WTC11 (cell line): Measurements from ENCODE around the gene SNHG17. TPM values are rescaled to one million over a fixed set of nuclear protein-coding genes. Genes with fewer than 3 reads are reported as not detected.
A peak's percentile ranks its signal among the peaks of the same experiment; 100 is the strongest.
"Not testable (repeated sequence)": the region's sequence is repeated elsewhere in the genome, so short reads cannot be mapped to it uniquely, and the experiment has no call there.

ENCODE experiments used
- ATAC-seq: fragments of 200-7000 bp; cut with Tn5 transposase; 2 replicates; pipeline ENCODE4 v1.10.0; 2021; ENCODE audit warnings: mild to moderate bottlenecking, moderate library complexity
- CTCF ChIA-PET: fragments of 300-600 bp; sonication (Branson Sonifier 250); formaldehyde crosslinking; loops from one replicate; lab custom pipeline; 2021; ENCODE audit warnings: antibody characterized with exemption; lab: Charles Lee
- POLR2A ChIA-PET: fragments of 350-600 bp; sonication (Branson Sonifier 250); formaldehyde crosslinking; loops from one replicate; lab custom pipeline; 2021; ENCODE audit warnings: antibody characterized with exemption; lab: Charles Lee
- DNase-seq: peaks from one replicate; pipeline ENCODE4 v3.0.0; 2021; ENCODE audit warnings: low spot score
- H3K27ac Mint-ChIP-seq: 2 replicates; pipeline ENCODE4 v1.8.0; 2021; ENCODE audit warnings: mixed read lengths
- H3K27me3 Mint-ChIP-seq: 2 replicates; pipeline ENCODE4 v1.8.0; 2021; ENCODE audit warnings: low read depth, mild to moderate bottlenecking, moderate library complexity, mixed read lengths
- H3K36me3 Mint-ChIP-seq: 2 replicates; pipeline ENCODE4 v1.8.0; 2021; ENCODE audit warnings: mixed read lengths
- H3K4me1 Mint-ChIP-seq: 2 replicates; pipeline ENCODE4 v1.8.0; 2022; ENCODE audit warnings: mixed read lengths
- H3K4me3 Mint-ChIP-seq: 2 replicates; pipeline ENCODE4 v1.8.0; 2021; ENCODE audit warnings: mild to moderate bottlenecking, moderate library complexity, mixed read lengths
- H3K9me3 Mint-ChIP-seq: 2 replicates; pipeline ENCODE4 v1.8.0; 2021; ENCODE audit warnings: mixed read lengths
- ARID4B ChIP-seq: sonication (generic); formaldehyde crosslinking; IDR thresholded peaks from 2 replicates; pipeline ENCODE4 v1.8.0; 2023; ENCODE audit warnings: missing genetic modification reagents, mild to moderate bottlenecking, borderline replicate concordance
- ATF6 ChIP-seq: sonication (generic); formaldehyde crosslinking; IDR thresholded peaks from 2 replicates; pipeline ENCODE4 v1.8.1; 2023; ENCODE audit warnings: mild to moderate bottlenecking, missing genetic modification reagents
- CREB1 ChIP-seq: sonication (generic); formaldehyde crosslinking; IDR thresholded peaks from 2 replicates; pipeline ENCODE4 v1.8.0; 2023; ENCODE audit warnings: mild to moderate bottlenecking, missing genetic modification reagents
- E2F5 ChIP-seq: sonication (generic); formaldehyde crosslinking; IDR thresholded peaks from 2 replicates; pipeline ENCODE4 v1.8.1; 2022; ENCODE audit warnings: mild to moderate bottlenecking, moderate library complexity, missing genetic modification reagents
- EMX1 ChIP-seq: fragments of 250-450 bp; sonication (Bioruptor Pico); IDR thresholded peaks from 2 replicates; pipeline ENCODE4 v1.8.0; 2021; ENCODE audit warnings: mild to moderate bottlenecking
- FOXJ3 ChIP-seq: sonication (generic); formaldehyde crosslinking; IDR thresholded peaks from 2 replicates; pipeline ENCODE4 v1.9.0; 2021; ENCODE audit warnings: missing genetic modification reagents, mild to moderate bottlenecking, borderline replicate concordance
- MLX ChIP-seq: sonication (generic); formaldehyde crosslinking; IDR thresholded peaks from 2 replicates; pipeline ENCODE4 v1.8.1; 2023; ENCODE audit warnings: mild to moderate bottlenecking, missing genetic modification reagents, moderate library complexity
- NFATC4 ChIP-seq: fragments of 250-450 bp; sonication (Bioruptor Pico); IDR thresholded peaks from 2 replicates; pipeline ENCODE4 v1.9.0; 2021; ENCODE audit warnings: mild to moderate bottlenecking
- SMAD3 ChIP-seq: sonication (generic); formaldehyde crosslinking; IDR thresholded peaks from 2 replicates; pipeline ENCODE4 v1.8.0; 2022; ENCODE audit warnings: missing genetic modification reagents, mild to moderate bottlenecking, borderline replicate concordance
- ZNF121 ChIP-seq: sonication (generic); formaldehyde crosslinking; IDR thresholded peaks from 2 replicates; pipeline ENCODE4 v1.8.0; 2023; ENCODE audit warnings: missing genetic modification reagents
- ZSCAN18 ChIP-seq: fragments of 250-450 bp; sonication (Bioruptor Pico); IDR thresholded peaks from 2 replicates; pipeline ENCODE4 v2.1.2; 2022; ENCODE audit warnings: mild to moderate bottlenecking, moderate library complexity
- total RNA-seq: library from RNA; stranded (reverse); gene quantifications from 3 replicates; pipeline ENCODE4 v1.2.3, GENCODE V29; 2021
- TF ChIP-seq, protein P1 (sequence below): sonication (generic); formaldehyde crosslinking; conservative IDR thresholded peaks from 2 replicates; pipeline ENCODE4 v1.8.1; 2023; ENCODE audit warnings: mild to moderate bottlenecking, low read depth, missing genetic modification reagents, moderate library complexity
- TF ChIP-seq, protein P2 (sequence below): fragments of 250-450 bp; sonication (Bioruptor Pico); IDR thresholded peaks from 2 replicates; pipeline ENCODE4 v1.9.0; 2021; ENCODE audit warnings: mild to moderate bottlenecking

Gene SNHG17
- total RNA-seq, 1 experiment from 2014 or later = 71.6 TPM

DNA sequence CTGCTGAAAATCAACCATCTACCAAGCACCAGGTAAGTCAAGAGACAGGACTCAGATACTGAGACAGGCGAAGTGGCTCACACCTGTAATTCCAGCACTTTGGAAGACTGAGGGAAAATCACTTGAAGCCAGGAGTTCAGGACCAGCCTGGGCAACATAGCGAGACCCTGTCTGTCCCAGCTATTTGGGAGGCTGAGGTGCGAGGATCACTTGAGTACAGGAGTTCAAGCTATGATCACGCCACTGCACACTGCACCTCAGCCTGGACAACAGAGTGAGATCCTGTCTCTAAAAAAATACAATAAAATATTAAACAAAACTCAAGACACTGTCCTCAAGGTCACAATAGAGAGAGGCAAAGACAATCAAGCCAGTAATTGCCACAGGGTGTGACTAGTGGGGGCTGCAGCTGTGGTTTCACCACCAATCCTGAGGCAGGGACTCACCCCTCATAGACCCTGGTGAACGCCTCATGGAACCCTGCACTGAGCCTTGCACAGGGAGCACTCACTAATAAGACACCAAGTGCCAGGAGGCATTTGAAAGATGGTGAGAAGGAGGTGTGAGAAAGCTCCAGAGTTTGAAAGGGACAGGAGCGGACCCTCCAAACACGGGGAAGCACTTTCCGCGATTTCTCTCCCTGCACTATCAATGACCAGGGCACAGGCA, 1.7 kb downstream of the SNHG17 start:
- POLR2A ChIA-PET = interaction anchor here (1.0 to 2.0 kb wide), 3 partner anchors 8 to 39 kb away, joined by 4 to 19 read pairs (median 7); partner anchors contain the start of gene RALGAPB
- CTCF ChIA-PET = interaction anchor here (2.1 to 5.6 kb wide), 3 partner anchors 14 to 91 kb away, joined by 10 to 65 read pairs (median 29); partner anchors contain the start of gene RALGAPB
- TF ChIP-seq ZNF121 (CRISPR knock-in tag) (peak; percentile 63; the same call in 1 of the 2 replicates), CREB1 (CRISPR knock-in tag) (no peak), E2F5 (no peak)
- TF ChIP-seq, protein P1, sequence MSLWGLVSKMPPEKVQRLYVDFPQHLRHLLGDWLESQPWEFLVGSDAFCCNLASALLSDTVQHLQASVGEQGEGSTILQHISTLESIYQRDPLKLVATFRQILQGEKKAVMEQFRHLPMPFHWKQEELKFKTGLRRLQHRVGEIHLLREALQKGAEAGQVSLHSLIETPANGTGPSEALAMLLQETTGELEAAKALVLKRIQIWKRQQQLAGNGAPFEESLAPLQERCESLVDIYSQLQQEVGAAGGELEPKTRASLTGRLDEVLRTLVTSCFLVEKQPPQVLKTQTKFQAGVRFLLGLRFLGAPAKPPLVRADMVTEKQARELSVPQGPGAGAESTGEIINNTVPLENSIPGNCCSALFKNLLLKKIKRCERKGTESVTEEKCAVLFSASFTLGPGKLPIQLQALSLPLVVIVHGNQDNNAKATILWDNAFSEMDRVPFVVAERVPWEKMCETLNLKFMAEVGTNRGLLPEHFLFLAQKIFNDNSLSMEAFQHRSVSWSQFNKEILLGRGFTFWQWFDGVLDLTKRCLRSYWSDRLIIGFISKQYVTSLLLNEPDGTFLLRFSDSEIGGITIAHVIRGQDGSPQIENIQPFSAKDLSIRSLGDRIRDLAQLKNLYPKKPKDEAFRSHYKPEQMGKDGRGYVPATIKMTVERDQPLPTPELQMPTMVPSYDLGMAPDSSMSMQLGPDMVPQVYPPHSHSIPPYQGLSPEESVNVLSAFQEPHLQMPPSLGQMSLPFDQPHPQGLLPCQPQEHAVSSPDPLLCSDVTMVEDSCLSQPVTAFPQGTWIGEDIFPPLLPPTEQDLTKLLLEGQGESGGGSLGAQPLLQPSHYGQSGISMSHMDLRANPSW (CRISPR knock-in tag) = no peak
- TF ChIP-seq, all 79 proteins: peak for 1
- Mint-ChIP-seq H3K4me3 (peak overlapping the region; percentile 95), H3K27me3 (no peaks in the 10 kb centered on the region), H3K27ac (peak overlapping the region; percentile 89; the same call in 1 of the 2 replicates), H3K9me3 (no peaks in the 10 kb centered on the region), H3K36me3 (peaks cover 58% of the 10 kb centered on the region), H3K4me1 (peaks cover 24% of the 10 kb centered on the region)
- ATAC-seq = no peak
- no peak for DNase-seq

GRCh38 chr20:38432870-38433269, 2.3 kb downstream of the SNHG17 start:
- peak overlapping the region; percentile 95 for H3K4me3 Mint-ChIP-seq
- H3K27me3 Mint-ChIP-seq, ATAC-seq, H3K27ac Mint-ChIP-seq, DNase-seq, H3K9me3 Mint-ChIP-seq: not testable (repeated sequence)
- H3K4me1 Mint-ChIP-seq = peaks cover 24% of the 10 kb centered on the region
- CTCF ChIA-PET = interaction anchor here (5.6 kb wide), 1 partner anchor 14 kb away, joined by 65 read pairs; no protein-coding TSS in a partner anchor
- POLR2A ChIA-PET = interaction anchor here (1.0 kb wide), 1 partner anchor 13 kb away, joined by 4 read pairs; no protein-coding TSS in a partner anchor
- H3K36me3 Mint-ChIP-seq = peaks cover 64% of the 10 kb centered on the region

- POLR2A ChIA-PET = no interaction called here
- Mint-ChIP-seq H3K4me3 (peak overlapping the region; percentile 14; the same call in 1 of the 2 replicates), H3K27ac (0 out of 2 replicates have a peak overlapping the region, but pooled peaks have one; percentile 47)
Measured at GRCh38 chr20:38432292-38432691, 2.8 kb downstream of the SNHG17 start.

More at GRCh38 chr20:38432292-38432691, 2.8 kb downstream of the SNHG17 start:
- peaks cover 24% of the 10 kb centered on the region for H3K4me1 Mint-ChIP-seq
- CTCF ChIA-PET = interaction anchor here (5.6 kb wide), 1 partner anchor 15 kb away, joined by 65 read pairs; no protein-coding TSS in a partner anchor
- ATAC-seq (no peak), DNase-seq (no peak)
- H3K36me3 Mint-ChIP-seq = peaks cover 70% of the 10 kb centered on the region
- no peaks in the 10 kb centered on the region for H3K9me3 Mint-ChIP-seq
- no peaks in the 10 kb centered on the region for H3K27me3 Mint-ChIP-seq
- TF ChIP-seq NFATC4 = no peak
- TF ChIP-seq, protein P2, sequence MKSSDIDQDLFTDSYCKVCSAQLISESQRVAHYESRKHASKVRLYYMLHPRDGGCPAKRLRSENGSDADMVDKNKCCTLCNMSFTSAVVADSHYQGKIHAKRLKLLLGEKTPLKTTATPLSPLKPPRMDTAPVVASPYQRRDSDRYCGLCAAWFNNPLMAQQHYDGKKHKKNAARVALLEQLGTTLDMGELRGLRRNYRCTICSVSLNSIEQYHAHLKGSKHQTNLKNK (CRISPR knock-in tag) = no peak
- TF ChIP-seq MLX (CRISPR knock-in tag) = no peak
- TF ChIP-seq SMAD3 (CRISPR knock-in tag) = no peak
- TF ChIP-seq ZSCAN18 (CRISPR knock-in tag) = no peak
- no peak for TF ChIP-seq ATF6 (CRISPR knock-in tag)
- no peak for TF ChIP-seq EMX1 (CRISPR knock-in tag)
- no peak for TF ChIP-seq ARID4B (CRISPR knock-in tag)
- no peak for TF ChIP-seq FOXJ3 (CRISPR knock-in tag)
- TF ChIP-seq, all 79 proteins: peak for 0
